Cerebellar nuclear complex (tissue), 1 donor: ENCODE data around the gene SPA17.

ENCODE experiments used
- DNase-seq, 2 experiments: peaks; one replicate each; lab custom pipeline; 2025; lab: John Stamatoyannopoulos, UW

Gene SPA17

GRCh38 chr11:124662106-124662505, 11.6 kb upstream of the SPA17 start:
- peak in 1 of 2 experiments; percentile 4 for DNase-seq

DNA sequence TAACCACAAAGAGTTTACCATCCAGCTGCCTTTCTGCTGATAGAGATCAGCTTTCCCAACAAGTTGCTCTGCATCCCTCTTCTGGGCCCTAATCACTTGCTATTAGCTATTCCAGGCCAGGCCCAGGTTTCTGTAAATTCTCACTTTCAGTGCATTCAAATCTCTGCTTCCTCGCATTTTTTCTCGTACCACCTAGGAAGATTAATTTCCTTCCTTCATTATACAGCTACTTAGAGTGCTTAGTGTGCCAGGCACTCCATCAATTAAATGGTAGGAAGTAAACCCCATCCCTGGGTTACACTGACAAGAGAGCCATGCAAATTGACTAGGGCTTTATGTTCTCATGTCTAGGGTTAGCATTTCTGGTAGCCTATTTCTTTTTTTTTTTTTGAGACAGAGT, 9.8 kb upstream of the SPA17 start:
- DNase-seq = no peak

DNA sequence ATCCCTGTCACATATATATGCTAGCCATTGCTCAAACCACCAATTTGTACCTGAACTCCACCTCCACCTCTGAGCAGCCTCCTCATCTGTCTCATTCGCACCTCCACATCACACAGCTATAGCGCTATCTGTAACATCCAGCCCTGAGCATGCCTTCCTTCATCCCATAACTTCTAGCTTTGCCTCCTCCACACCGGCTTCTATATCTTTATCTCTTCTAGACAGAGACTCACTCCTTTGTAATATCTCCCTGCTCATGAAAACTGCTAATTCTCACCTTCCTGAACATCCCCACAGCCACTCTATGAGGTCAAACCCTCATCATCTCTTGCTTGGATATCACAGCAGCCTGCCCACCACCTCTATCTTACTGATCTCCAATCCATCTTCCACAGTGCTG, 6.1 kb upstream of the SPA17 start:
- DNase-seq = no peak

GRCh38 chr11:124669193-124669592, 4.5 kb upstream of the SPA17 start:
- peak in 1 of 2 experiments; percentile 11 for DNase-seq

DNA sequence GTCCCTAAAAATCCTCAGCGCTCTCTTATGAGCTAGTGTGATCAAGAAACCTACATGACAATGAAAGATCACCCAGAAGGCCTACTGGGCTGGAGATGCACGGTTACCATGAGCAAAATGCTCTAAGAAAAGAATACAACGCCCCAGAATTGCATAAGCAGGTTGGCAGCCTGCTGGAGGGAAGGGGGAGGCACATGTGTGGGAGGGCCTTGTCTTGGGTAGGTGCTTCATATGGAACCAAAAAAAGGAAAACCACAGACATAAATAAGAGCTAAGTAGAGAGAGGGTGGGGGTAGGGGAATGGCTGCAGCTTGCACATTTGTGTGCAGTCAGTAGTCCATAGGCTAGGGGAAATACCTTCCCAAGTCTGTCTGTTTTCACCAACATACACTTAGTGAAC, 3.0 kb upstream of the SPA17 start:
- DNase-seq = no peak

- DNase-seq = no peak
Observed at GRCh38 chr11:124672536-124673215, 1.0 kb upstream of the SPA17 start.

- DNase-seq = no peak
Observed at GRCh38 chr11:124674168-124674517, 439 bp downstream of the SPA17 start.

GRCh38 chr11:124674571-124674970, 867 bp downstream of the SPA17 start:
- DNase-seq = no peak

DNA sequence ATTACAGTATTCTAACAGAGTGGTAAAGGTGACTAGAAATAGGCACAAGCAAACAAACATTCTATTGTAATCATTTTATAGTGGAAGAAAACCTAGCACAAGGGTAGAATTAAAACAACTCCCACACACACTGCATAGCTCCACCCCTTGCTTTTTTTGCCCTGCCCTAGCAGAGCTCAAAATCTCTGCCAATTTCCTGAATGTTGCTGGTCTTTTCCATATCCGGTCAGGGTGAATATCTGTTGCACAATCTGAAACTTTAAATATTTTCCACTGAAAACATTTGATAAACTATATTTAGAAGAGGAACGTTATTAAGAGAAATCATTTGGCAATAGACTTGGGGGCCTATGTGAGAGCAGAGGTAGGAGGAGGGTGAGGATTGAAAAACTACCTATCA, 2.7 kb downstream of the SPA17 start:
- no peak for DNase-seq

GRCh38 chr11:124678416-124678815, 4.7 kb downstream of the SPA17 start:
- no peak for DNase-seq

- no peak for DNase-seq
Observed at GRCh38 chr11:124681421-124681820, 7.7 kb downstream of the SPA17 start.

- DNase-seq = no peak
Observed at GRCh38 chr11:124682443-124682842, 8.7 kb downstream of the SPA17 start.

DNA sequence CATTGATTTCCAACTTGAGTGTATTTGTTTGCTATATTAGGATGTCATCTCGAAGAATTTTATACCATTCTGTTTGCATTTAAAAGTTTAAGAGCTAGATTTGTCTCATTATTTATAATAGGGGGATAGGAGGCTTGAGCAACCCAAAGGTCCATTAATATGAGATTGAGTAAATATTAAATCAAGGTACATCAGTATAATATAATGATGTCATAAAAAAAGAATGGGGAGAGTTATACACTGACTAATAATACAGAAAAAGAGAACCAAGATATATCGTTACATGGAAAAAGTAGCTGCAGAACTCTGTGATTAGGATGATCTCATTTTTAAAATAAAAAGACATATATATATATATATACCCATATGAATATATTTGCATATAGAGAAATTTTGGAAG, 19.4 kb downstream of the SPA17 start:
- no peak for DNase-seq

- DNase-seq = no peak
Observed at GRCh38 chr11:124699547-124699946, 25.8 kb downstream of the SPA17 start.

DNA sequence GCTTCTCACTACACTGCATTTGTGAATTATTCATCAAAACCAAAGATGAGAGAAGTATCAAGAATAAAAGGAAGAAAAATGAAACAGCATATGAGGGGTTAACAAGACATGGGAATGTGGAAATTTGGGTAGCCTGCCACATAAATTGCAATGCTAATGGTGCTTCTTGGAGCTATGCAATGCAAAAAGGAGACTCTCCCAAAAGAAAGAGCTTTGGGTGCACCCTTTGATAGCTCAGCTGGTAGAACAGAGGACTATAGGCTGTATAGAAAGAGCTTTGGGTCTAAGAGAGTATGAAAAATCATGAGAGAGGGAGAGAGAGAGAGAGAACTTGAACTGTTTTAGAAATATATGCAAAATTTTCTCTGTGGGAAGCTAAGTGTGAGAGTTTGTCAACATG, 26.3 kb downstream of the SPA17 start:
- no peak for DNase-seq

DNA sequence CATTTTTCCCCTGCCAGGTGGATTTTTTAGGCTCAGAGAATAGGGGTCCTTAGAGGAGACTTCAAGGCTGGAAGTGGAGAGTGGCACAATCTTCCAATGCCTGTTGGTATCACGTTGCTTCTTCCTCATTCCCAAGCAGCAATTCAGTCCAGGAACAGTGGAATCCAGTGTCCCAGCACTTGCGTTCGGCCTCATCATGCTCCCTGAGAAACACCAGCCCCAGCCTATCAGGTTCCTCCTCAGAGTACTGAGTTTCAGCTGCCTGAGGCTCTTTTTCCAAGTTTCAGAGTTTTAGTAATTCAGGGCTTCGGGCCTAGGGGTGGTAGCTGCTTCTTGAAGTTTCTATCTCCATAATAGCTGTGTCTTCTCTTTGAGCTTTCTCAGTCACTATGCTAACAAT, 34.1 kb downstream of the SPA17 start:
- DNase-seq = no peak

- DNase-seq = no peak
Observed at GRCh38 chr11:124712392-124712791, 38.7 kb downstream of the SPA17 start.

- DNase-seq = no peak
Observed at GRCh38 chr11:124716591-124716990, 42.9 kb downstream of the SPA17 start.

GRCh38 chr11:124717421-124717785, 43.7 kb downstream of the SPA17 start:
- DNase-seq = no peak

GRCh38 chr11:124717786-124718651, 44.3 kb downstream of the SPA17 start:
- DNase-seq = no peak

GRCh38 chr11:124718801-124719200, 45.1 kb downstream of the SPA17 start:
- DNase-seq = no peak

- DNase-seq = no peak
Observed at GRCh38 chr11:124719534-124719933, 45.8 kb downstream of the SPA17 start.

DNA sequence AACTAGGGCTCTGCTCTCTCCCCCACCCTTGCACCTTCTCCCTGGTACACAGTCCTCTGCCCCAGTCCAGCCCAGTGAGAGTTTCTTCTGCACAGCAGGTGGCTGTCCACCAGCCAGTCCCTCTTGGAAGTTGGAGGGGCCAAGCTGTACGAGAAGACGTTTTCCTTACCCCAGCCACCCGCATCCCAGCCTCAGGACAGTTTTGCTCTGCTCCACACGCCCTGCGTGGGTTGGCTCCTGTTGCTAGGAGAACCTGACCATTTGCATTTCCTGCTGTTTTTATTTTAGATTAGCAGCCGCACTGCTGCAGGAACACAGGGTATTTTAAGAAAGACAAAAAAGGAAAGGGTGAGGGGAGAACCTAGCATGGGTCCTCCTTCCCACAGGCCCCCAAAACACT, 48.5 kb downstream of the SPA17 start:
- DNase-seq = no peak
